Left kidney (tissue), 2 donors: Measurements from ENCODE around the gene FBP1. TPM values are rescaled to one million over a fixed set of nuclear protein-coding genes. Genes with fewer than 3 reads are reported as not detected.
"Not testable (repeated sequence)": the region's sequence is repeated elsewhere in the genome, so short reads cannot be mapped to it uniquely, and the experiment has no call there.

Experiments used
- DNase-seq: peaks from one replicate; pipeline ENCODE4 v3.0.0-alpha.2; 2013
- polyA plus RNA-seq: library from polyadenylated mRNA; unstranded; fragments of 120-200 nt; gene quantifications from one replicate; pipeline ENCODE4 v1.2.1, GENCODE V29; 2013; ENCODE audit not compliant: insufficient read length

FBP1 gene
- polyA plus RNA-seq, 1 donor: 66.0 TPM

GRCh38 chr9:94577571-94577970 is 61.7 kb downstream of the FBP1 start:
- no peak for DNase-seq

DNA sequence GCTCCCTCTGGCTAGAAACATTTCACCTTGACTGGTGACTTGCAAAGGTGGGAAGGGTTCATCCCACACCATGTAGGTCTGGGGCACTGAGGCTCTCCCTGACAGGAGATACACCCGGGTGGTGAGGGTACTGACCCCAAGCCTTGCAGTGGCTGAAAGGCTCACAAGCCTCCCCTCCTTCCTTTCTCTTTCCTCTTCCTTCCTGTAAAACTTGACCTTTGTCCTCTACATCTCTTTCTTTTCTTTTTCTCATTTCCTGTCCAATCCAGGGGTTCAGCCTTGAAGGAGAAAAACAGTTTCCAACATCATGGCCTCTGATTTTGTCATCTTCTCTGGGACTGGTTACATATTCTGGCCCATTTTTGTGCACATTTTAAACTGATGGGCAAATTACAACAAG is 62.3 kb downstream of the FBP1 start:
- DNase-seq: no peak

DNA sequence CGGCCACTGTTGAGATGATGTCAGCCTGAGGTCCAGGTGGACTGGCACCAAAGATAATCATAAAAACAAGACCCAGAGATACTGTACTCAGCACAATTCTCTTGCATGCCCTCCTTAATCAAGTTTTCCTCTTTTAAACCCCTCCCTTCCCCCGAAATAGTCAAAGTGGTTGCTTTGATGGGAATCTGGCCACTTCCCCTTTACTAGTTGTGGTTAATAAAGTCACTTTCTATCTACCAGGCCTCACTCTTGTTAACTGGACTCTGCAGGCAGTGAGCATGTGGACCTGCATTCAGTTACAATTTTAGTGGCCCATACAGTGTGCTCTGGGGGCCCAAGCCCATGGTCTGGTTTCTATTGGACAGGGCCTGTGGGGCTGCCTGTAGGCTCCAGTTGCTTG is 63.2 kb downstream of the FBP1 start:
- DNase-seq: no peak

DNA sequence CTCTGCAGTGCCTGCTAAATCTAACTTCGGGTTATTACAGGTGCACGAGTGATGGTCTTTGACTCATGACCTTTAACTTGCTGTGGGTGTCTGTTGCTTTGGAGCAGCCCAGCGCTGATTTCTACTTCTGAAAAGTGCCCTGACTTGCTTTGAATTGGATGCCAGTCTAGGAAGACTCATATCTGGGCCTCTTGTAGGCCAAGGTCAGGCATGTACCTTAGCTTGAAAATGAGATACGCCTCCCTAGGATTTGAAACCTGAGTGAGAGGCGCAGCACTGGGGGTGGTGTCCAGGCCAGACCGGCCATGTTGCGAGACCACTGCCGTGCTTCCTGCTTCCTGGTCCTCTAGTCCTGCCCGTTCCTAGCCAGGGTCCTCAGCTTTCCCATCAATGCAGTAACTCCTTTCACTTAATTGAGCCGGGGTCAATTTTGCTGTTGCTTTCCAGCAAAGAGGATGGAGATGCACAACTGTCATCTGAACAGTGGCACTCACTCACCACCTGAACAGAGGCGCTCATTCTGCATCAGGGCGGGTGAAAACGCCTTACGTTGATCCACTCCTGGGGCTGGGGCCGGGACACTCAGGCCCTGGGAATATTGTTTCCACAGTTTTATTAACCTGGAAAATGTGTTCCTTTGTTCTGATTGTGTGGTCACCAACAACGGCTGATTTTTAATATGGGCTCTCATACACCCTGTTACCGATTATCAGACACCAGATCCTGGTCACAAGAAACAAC is 70.2 kb downstream of the FBP1 start:
- DNase-seq: no peak

- DNase-seq: no peak
Measured at GRCh38 chr9:94568250-94568889, 70.9 kb downstream of the FBP1 start.

DNA sequence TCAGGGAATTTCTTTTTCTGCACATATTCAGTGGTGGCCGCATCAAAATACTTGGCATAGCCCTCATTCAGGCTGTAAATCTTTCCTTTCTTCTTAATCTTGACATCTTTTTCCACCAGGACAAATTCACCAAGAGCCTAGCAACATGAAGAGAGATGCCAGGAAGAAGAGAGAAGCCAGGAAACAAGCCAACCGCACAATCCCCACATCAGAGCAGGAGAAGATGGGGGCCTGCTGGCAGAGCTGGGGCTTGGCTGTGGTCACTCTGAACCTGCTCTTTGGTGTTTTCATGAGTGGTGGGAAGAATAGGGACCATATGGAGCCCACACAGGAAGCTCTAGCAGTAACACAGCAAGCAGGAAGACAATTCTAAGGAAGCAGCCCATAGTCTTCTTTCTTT is 72.0 kb downstream of the FBP1 start:
- no peak for DNase-seq

GRCh38 chr9:94566550-94566949 is 72.8 kb downstream of the FBP1 start:
- no peak for DNase-seq

GRCh38 chr9:94564279-94564678 is 75.0 kb downstream of the FBP1 start:
- not testable (repeated sequence) for DNase-seq

- DNase-seq: no peak
Measured at GRCh38 chr9:94563548-94563947, 75.8 kb downstream of the FBP1 start.

- DNase-seq: no peak
Measured at GRCh38 chr9:94560237-94560636, 79.1 kb downstream of the FBP1 start.

GRCh38 chr9:94557376-94557775 is 81.9 kb downstream of the FBP1 start:
- DNase-seq: no peak

DNA sequence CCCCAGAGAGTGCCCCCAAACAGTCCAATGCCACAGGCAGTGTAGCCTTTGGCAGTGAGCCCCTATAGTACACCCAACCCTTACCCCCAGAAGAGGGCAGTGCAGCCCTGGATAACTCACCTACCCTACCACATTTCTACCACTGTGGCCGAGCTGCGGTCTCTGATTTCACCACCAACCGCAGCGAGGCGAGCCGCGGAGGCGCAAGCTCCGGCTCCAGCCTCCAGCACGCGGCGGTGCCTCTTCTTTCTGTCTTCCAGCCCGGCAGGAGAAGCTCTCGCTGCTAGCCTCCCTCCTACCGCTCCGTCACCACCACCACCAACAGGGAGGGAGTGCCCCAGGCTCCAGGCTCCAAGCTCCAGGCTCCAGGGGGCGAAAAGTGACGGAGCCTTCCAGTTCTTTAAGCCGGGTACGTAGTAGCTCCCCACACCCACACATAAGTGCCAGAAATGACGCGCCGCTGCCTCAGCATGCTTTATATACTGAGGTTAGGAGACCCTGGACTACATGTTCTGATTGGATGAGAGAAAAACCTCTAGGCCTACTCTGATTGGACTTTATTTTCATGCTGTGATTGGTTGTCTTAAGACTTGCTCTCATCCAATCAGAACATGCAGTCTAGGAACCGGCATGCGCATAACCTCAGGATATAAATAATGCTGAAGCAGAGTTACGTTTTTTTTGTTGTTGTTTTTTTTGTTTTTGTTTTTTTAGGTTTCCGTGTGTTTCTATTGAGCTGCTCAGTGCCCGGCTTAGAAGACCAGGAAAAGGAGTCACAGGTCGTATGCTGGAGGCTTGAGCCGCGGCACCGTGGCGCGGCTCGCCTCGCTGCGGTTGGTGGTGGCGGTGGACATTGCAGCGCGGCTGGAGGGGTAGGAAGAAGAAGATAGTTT is 84.6 kb downstream of the FBP1 start, which contains the start of gene PCAT7:
Gene PCAT7, plus strand, starts transcription at position 645 of the 893 bp plus-strand sequence.
- no peak for DNase-seq

DNA sequence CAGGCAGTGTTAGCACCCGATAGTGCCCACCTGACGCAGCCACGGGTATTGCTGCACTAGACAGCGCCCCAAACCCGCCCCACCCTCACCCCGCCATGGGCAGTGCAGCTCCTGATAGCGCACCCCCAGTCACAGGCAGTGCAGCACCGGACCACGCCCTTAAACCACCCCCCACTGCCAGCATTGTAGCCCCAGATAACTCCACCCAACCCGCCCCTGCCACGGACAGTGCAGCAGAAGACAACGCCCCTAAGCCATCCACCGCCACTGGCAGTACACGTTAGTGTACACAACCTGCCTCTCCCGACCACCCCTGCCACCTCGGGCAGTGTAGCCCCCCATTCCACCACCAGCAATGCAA is 85.3 kb downstream of the FBP1 start:
- DNase-seq: no peak

Other genes with a start within 250 kb of the FBP1 start
- 0.40 TPM for gene PCAT7, start 84.4 kb downstream of the FBP1 start, polyA plus RNA-seq
- gene FBP2, start 45.7 kb downstream of the FBP1 start, polyA plus RNA-seq: 0.10 TPM
- 54.5 TPM for gene AOPEP, start 87.2 kb upstream of the FBP1 start, polyA plus RNA-seq